Ishikawa (cell line): ENCODE results near the gene SQSTM1.

Experiments used
- CREB1 ChIP-seq: IDR thresholded peaks from 2 replicates; pipeline ENCODE4 v1.6.1; 2012; ENCODE audit warnings: low read depth
- EGR1 ChIP-seq: IDR thresholded peaks from 2 replicates; pipeline ENCODE4 v1.6.1; 2012
- EP300 ChIP-seq: IDR thresholded peaks from 2 replicates; pipeline ENCODE4 v1.6.1; 2012; ENCODE audit warnings: borderline replicate concordance
- NFIC ChIP-seq: IDR thresholded peaks from 2 replicates; pipeline ENCODE4 v1.6.1; 2012
- RAD21 ChIP-seq: IDR thresholded peaks from 2 replicates; pipeline ENCODE4 v1.6.1; 2012; ENCODE audit warnings: low read depth
- TAF1 ChIP-seq: IDR thresholded peaks from 2 replicates; pipeline ENCODE4 v1.6.1; 2012; ENCODE audit warnings: low read depth, mild to moderate bottlenecking
- YY1 ChIP-seq: IDR thresholded peaks from 2 replicates; pipeline ENCODE4 v1.6.1; 2012; ENCODE audit warnings: low read depth
- TF ChIP-seq, protein P1 (sequence below): IDR thresholded peaks from 2 replicates; pipeline ENCODE4 v1.6.1; 2012
- TF ChIP-seq, protein P2 (sequence below): IDR thresholded peaks from 2 replicates; pipeline ENCODE4 v1.6.1; 2012
- TF ChIP-seq, protein P3 (sequence below): IDR thresholded peaks from 2 replicates; pipeline ENCODE4 v1.6.1; 2012; ENCODE audit warnings: low read depth, mild to moderate bottlenecking

DNA sequence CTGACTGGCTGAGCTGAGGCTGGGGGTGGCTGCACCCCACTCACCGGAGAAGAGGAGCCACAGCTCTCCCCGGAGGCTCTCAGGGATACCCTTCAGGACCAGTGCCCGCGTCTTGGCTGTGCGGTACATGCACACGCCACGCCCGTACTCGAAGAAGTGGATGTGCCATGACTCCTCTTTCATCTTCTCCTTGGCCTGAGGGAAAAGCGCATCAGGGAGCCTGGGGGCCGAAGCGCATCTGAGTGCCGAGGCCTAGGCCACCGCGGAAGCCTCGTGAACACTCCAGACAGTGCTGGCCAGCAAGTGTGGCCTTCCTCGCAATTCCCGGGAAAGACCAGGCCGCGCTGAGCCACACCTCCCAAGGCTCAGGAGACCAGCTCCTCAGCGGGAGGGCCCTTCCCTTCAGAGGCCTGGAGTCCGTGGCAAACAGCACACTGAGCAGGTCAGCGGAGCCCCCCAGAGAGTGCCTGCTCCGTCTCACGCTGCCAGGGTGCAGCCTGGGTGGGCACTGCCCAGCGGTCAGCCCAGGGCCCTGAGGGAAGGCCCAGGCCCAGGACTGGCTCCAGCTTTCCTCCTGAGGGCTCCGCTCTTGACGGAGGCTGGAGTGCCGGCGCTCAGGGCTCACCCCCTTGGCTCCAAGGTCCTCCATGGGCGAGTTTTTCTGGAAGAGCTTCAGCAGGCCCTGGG lies 58.4 kb downstream of the SQSTM1 start:
- TF ChIP-seq YY1 (no peak), EP300 (no peak), RAD21 (no peak), TAF1 (no peak), CREB1 (no peak), EGR1 (no peak), NFIC (no peak)
- TF ChIP-seq, protein P1, sequence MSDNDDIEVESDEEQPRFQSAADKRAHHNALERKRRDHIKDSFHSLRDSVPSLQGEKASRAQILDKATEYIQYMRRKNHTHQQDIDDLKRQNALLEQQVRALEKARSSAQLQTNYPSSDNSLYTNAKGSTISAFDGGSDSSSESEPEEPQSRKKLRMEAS, result no peak
- TF ChIP-seq, protein P2, sequence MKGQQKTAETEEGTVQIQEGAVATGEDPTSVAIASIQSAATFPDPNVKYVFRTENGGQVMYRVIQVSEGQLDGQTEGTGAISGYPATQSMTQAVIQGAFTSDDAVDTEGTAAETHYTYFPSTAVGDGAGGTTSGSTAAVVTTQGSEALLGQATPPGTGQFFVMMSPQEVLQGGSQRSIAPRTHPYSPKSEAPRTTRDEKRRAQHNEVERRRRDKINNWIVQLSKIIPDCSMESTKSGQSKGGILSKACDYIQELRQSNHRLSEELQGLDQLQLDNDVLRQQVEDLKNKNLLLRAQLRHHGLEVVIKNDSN, result no peak
- TF ChIP-seq, protein P3, sequence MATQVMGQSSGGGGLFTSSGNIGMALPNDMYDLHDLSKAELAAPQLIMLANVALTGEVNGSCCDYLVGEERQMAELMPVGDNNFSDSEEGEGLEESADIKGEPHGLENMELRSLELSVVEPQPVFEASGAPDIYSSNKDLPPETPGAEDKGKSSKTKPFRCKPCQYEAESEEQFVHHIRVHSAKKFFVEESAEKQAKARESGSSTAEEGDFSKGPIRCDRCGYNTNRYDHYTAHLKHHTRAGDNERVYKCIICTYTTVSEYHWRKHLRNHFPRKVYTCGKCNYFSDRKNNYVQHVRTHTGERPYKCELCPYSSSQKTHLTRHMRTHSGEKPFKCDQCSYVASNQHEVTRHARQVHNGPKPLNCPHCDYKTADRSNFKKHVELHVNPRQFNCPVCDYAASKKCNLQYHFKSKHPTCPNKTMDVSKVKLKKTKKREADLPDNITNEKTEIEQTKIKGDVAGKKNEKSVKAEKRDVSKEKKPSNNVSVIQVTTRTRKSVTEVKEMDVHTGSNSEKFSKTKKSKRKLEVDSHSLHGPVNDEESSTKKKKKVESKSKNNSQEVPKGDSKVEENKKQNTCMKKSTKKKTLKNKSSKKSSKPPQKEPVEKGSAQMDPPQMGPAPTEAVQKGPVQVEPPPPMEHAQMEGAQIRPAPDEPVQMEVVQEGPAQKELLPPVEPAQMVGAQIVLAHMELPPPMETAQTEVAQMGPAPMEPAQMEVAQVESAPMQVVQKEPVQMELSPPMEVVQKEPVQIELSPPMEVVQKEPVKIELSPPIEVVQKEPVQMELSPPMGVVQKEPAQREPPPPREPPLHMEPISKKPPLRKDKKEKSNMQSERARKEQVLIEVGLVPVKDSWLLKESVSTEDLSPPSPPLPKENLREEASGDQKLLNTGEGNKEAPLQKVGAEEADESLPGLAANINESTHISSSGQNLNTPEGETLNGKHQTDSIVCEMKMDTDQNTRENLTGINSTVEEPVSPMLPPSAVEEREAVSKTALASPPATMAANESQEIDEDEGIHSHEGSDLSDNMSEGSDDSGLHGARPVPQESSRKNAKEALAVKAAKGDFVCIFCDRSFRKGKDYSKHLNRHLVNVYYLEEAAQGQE, result no peak
